Gastrocnemius medialis (tissue), 4 donors: ENCODE results near the gene DPH2. TPM values are rescaled to one million over a fixed set of nuclear protein-coding genes. Genes with fewer than 3 reads are reported as not detected.

Source experiments
- ATAC-seq, 2 donors: fragments of 150-250 bp; one replicate each; pipeline ENCODE4 v1.9.1; 2016
- DNase-seq, 2 donors: peaks; one replicate each; pipeline ENCODE4 v3.0.0-alpha.2; 2019
- H3K27ac ChIP-seq, 4 donors: fragments of 200-600 bp; sonication (generic); 1 replicate in 1 of 4; 2 replicates in 3 of 4; pipeline ENCODE4 v1.5.1; 2016 to 2018; ENCODE audit warnings: mild to moderate bottlenecking in 2 of 4, moderate library complexity in 1 of 4
- H3K27me3 ChIP-seq, 3 donors: fragments of 200-600 bp; sonication (generic) in 2 of 3; 1 replicate in 1 of 3; 2 replicates in 2 of 3; pipeline versions ENCODE4 v1.5.1 to v1.6.0; 2016 to 2019; ENCODE audit warnings: mild to moderate bottlenecking in 1 of 3, moderate library complexity in 1 of 3
- H3K36me3 ChIP-seq, 2 donors: fragments of 200-600 bp; sonication (generic) in 1 of 2; one replicate each; pipeline ENCODE4 v1.5.1; 2017 to 2018
- H3K4me1 ChIP-seq, 2 donors: fragments of 200-600 bp; sonication (generic) in 1 of 2; one replicate each; pipeline ENCODE4 v1.5.1; 2016 to 2017; ENCODE audit warnings: mild to moderate bottlenecking in 2 of 2
- H3K4me3 ChIP-seq, 4 donors: fragments of 200-600 bp; sonication (generic) in 3 of 4; 1 replicate in 1 of 4; 2 replicates in 3 of 4; pipeline ENCODE4 v1.5.1; 2016 to 2019; ENCODE audit warnings: mild to moderate bottlenecking in 2 of 4
- H3K9me3 ChIP-seq, 3 donors: fragments of 200-600 bp; sonication (generic) in 2 of 3; 1 replicate in 1 of 3; 2 replicates in 2 of 3; pipeline ENCODE4 v1.5.1; 2016 to 2019
- CTCF ChIP-seq, 5 experiments: fragments of 450-650 bp in 3 of 5; fragments of 200-600 bp in 2 of 5; sonication (generic) in 2 of 5; IDR thresholded peaks in 4 of 5; conservative IDR thresholded peaks in 1 of 5; 1 replicate in 4 of 5; 2 replicates in 1 of 5; pipeline ENCODE4 v1.5.1; 2016 to 2019; ENCODE audit warnings: antibody characterized with exemption in 5 of 5, mild to moderate bottlenecking in 3 of 5, moderate library complexity in 3 of 5
- POLR2A ChIP-seq, 2 donors: fragments of 450-650 bp; IDR thresholded peaks; one replicate each; pipeline ENCODE4 v1.6.1; 2017; ENCODE audit warnings: antibody characterized with exemption in 2 of 2, mild to moderate bottlenecking in 2 of 2, moderate library complexity in 2 of 2
- in situ Hi-C, 4 donors: fragments of 200-750 bp; cut with MboI; loops; one replicate each; pipeline versions ENCODE4 v1.15.0 to v1.8.0; 2017; ENCODE audit warnings: low sequenced_read_pairs in 4 of 4
- intact Hi-C: fragments of 100-400 bp; cut with DNase I; formaldehyde crosslinking; loops from one replicate; pipeline ENCODE4 v1.15.1; 2023; ENCODE audit warnings: low total_unique reads
- total RNA-seq, 4 donors: library from RNA; depleted of rRNA; stranded (reverse); fragments of >200 nt; gene quantifications; one replicate each; pipeline versions ENCODE4 v1.1.0 to v1.2.3, GENCODE V29; 2016

Gene DPH2
- total RNA-seq, 4 donors from 2014 or later: 53.1 to 68.3 (median 55.3) TPM

DNA sequence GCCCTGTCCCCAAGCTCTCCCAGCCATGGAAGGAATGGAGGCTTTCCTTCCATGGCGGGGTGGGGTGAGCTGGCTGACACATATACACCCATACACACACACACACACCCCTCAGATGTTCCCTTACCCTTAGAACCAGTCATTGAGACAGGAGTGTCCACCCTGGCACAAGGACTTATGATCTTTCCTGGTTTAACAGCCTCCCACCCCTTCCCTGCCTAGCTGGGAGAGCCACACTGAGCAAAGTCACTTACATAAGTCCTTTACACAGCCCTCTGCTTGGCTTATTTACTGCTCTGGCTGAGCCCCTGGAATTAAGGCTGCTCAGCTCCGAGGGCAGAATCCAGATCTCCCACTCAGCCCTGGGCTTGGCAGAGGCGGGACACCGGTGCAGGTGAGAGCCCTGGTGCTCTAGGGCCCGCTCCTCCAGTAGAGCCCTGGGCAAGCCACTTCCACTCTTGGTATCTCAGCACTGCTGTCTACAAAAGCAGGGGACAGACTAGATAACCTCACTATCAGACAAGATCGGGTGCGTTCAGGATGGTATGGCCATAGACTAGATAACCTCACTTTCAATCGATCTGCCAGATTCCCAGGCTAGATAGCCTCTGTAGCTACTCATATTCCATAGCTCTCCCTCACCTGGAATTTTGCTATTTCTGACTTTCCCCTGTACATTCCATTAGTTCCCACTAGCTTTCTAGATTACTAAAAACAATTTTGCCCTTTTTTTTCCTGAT is 44.7 kb downstream of the DPH2 start:
- in situ Hi-C loops (no loop called here), intact Hi-C loops (no loop called here)
- Histone ChIP-seq H3K4me1 (no peaks in the 10 kb centered on the region), H3K27me3 (no peaks in the 10 kb centered on the region), H3K27ac (no peak overlapping the region), H3K4me3 (no peak overlapping the region), H3K9me3 (no peaks in the 10 kb centered on the region), H3K36me3 (no peaks in the 10 kb centered on the region)
- no peak for ATAC-seq
- no peak for DNase-seq
- TF ChIP-seq CTCF (IDR thresholded peaks at IDR 0.05 in 4 of 5, conservative IDR thresholded peaks at IDR 0.05 in 1 of 5): no peak
- no peak for TF ChIP-seq POLR2A (IDR thresholded peaks at IDR 0.05)

- no peak overlapping the region for H3K27ac ChIP-seq
- no peak for TF ChIP-seq CTCF (IDR thresholded peaks at IDR 0.05 in 4 of 5, conservative IDR thresholded peaks at IDR 0.05 in 1 of 5)
- no peak for TF ChIP-seq POLR2A (IDR thresholded peaks at IDR 0.05)
- no peaks in the 10 kb centered on the region for H3K36me3 ChIP-seq
- no peaks in the 10 kb centered on the region for H3K27me3 ChIP-seq
- intact Hi-C loops (no loop called here), in situ Hi-C loops (no loop called here)
- ATAC-seq (no peak), DNase-seq (no peak)
- no peaks in the 10 kb centered on the region for H3K9me3 ChIP-seq
- H3K4me1 ChIP-seq: no peaks in the 10 kb centered on the region
- H3K4me3 ChIP-seq: no peak overlapping the region
Observed at GRCh38 chr1:44015206-44015605, 45.4 kb downstream of the DPH2 start.

GRCh38 chr1:44016041-44016889 is 46.5 kb downstream of the DPH2 start:
- H3K27me3 ChIP-seq: no peaks in the 10 kb centered on the region
- TF ChIP-seq CTCF (IDR thresholded peaks at IDR 0.05 in 4 of 5, conservative IDR thresholded peaks at IDR 0.05 in 1 of 5) (no peak), POLR2A (IDR thresholded peaks at IDR 0.05) (no peak)
- DNase-seq (no peak), ATAC-seq (no peak)
- H3K4me1 ChIP-seq: no peaks in the 10 kb centered on the region
- H3K9me3 ChIP-seq: no peaks in the 10 kb centered on the region
- intact Hi-C loops (no loop called here), in situ Hi-C loops (no loop called here)
- no peak overlapping the region for H3K4me3 ChIP-seq
- H3K27ac ChIP-seq: no peak overlapping the region
- H3K36me3 ChIP-seq: no peaks in the 10 kb centered on the region

- intact Hi-C loops: no loop called here
- no peak for DNase-seq
- ATAC-seq: no peak
- in situ Hi-C loops: no loop called here
- Histone ChIP-seq H3K36me3 (no peaks in the 10 kb centered on the region), H3K4me3 (no peak overlapping the region), H3K27me3 (no peaks in the 10 kb centered on the region), H3K27ac (no peak overlapping the region), H3K4me1 (no peaks in the 10 kb centered on the region), H3K9me3 (no peaks in the 10 kb centered on the region)
- TF ChIP-seq POLR2A (IDR thresholded peaks at IDR 0.05): no peak
- no peak for TF ChIP-seq CTCF (IDR thresholded peaks at IDR 0.05 in 4 of 5, conservative IDR thresholded peaks at IDR 0.05 in 1 of 5)
Observed at GRCh38 chr1:44016890-44017400, 47.1 kb downstream of the DPH2 start.
